Measurements from ENCODE around the gene OR2Z1.

DNA sequence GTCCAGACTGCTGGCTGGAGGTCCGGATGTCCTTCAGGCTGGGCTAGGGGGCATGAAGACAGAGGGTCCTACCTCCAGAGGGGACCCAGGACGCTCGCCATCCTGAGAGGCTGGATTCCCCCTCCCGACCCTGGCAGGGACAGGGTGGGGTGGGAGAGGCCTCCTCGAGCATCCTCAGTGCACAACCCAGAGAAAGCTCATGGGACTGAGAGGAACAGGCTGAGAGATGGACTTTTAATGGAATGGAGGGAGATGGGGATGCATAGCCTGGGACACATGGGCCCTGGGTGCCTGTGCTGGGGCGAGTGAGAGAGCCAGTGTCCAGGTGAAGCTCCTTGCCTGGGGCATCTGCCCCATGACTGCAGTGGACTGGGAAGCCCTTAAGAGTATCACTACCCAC lies 25.9 kb upstream of the OR2Z1 start:
- TF ChIP-seq, protein P1, sequence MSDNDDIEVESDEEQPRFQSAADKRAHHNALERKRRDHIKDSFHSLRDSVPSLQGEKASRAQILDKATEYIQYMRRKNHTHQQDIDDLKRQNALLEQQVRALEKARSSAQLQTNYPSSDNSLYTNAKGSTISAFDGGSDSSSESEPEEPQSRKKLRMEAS (IDR thresholded peaks at IDR 0.05): no peak
- no peak for TF ChIP-seq POLR2A (IDR thresholded peaks at IDR 0.05; ENCODE audit: low read length)
- TF ChIP-seq, protein P2, sequence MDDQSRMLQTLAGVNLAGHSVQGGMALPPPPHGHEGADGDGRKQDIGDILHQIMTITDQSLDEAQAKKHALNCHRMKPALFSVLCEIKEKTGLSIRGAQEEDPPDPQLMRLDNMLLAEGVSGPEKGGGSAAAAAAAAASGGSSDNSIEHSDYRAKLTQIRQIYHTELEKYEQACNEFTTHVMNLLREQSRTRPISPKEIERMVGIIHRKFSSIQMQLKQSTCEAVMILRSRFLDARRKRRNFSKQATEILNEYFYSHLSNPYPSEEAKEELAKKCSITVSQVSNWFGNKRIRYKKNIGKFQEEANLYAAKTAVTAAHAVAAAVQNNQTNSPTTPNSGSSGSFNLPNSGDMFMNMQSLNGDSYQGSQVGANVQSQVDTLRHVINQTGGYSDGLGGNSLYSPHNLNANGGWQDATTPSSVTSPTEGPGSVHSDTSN (IDR thresholded peaks at IDR 0.05): no peak
- no peak for TF ChIP-seq BHLHE40 (IDR thresholded peaks at IDR 0.05; ENCODE audit: low read depth, low read length)

Measured in A549 (cell line).